Omental fat pad (tissue), 4 donors: ENCODE measurements around the gene RAB10. TPM values are rescaled to one million over a fixed set of nuclear protein-coding genes. Genes with fewer than 3 reads are reported as not detected.

Experiments used
- ATAC-seq: fragments of 150-250 bp; one replicate; pipeline ENCODE4 v1.9.1; 2016; ENCODE audit warnings: mild to moderate bottlenecking, moderate library complexity; ENCODE audit not compliant: low FRiP score
- DNase-seq: peaks from one replicate; pipeline ENCODE4 v3.0.0-alpha.2; 2019; ENCODE audit warnings: low spot score
- total RNA-seq, 4 donors: library from RNA; depleted of rRNA; stranded (reverse); fragments of >200 nt; gene quantifications; one replicate each; pipeline ENCODE4 v1.1.0, GENCODE V29; 2016
- TF ChIP-seq, protein P1 (sequence below), 3 donors: fragments of 450-650 bp; IDR thresholded peaks; one replicate each; pipeline ENCODE4 v1.5.1; 2016 to 2017; ENCODE audit warnings: antibody characterized with exemption in 3 of 3, mild to moderate bottlenecking in 3 of 3, moderate library complexity in 2 of 3

RAB10 gene
- total RNA-seq, 4 donors from 2014 or later, result 78.3 to 115 (median 86.1) TPM

DNA sequence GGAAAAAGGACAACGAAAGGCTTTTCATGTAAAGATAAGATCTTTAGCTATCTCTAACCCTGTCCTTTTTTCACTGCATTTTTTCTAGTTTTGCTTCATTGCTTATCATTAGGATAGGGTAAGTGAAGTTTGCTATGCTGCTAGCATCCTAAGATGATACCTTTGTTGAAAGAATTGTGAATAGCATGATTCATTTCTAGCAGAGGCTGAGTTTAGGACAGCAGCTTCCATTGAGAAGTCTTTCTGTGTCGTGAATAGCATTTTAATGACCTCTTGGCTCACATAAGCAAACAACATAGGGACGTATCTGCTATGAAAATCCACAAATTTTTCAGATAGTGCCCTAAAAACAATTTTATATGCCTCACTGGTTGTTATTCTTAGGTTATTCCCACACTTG, 102.6 kb downstream of the RAB10 start:
- TF ChIP-seq, protein P1, sequence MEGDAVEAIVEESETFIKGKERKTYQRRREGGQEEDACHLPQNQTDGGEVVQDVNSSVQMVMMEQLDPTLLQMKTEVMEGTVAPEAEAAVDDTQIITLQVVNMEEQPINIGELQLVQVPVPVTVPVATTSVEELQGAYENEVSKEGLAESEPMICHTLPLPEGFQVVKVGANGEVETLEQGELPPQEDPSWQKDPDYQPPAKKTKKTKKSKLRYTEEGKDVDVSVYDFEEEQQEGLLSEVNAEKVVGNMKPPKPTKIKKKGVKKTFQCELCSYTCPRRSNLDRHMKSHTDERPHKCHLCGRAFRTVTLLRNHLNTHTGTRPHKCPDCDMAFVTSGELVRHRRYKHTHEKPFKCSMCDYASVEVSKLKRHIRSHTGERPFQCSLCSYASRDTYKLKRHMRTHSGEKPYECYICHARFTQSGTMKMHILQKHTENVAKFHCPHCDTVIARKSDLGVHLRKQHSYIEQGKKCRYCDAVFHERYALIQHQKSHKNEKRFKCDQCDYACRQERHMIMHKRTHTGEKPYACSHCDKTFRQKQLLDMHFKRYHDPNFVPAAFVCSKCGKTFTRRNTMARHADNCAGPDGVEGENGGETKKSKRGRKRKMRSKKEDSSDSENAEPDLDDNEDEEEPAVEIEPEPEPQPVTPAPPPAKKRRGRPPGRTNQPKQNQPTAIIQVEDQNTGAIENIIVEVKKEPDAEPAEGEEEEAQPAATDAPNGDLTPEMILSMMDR (IDR thresholded peaks at IDR 0.05), result no peak
- no peak for DNase-seq
- ATAC-seq, result no peak

DNA sequence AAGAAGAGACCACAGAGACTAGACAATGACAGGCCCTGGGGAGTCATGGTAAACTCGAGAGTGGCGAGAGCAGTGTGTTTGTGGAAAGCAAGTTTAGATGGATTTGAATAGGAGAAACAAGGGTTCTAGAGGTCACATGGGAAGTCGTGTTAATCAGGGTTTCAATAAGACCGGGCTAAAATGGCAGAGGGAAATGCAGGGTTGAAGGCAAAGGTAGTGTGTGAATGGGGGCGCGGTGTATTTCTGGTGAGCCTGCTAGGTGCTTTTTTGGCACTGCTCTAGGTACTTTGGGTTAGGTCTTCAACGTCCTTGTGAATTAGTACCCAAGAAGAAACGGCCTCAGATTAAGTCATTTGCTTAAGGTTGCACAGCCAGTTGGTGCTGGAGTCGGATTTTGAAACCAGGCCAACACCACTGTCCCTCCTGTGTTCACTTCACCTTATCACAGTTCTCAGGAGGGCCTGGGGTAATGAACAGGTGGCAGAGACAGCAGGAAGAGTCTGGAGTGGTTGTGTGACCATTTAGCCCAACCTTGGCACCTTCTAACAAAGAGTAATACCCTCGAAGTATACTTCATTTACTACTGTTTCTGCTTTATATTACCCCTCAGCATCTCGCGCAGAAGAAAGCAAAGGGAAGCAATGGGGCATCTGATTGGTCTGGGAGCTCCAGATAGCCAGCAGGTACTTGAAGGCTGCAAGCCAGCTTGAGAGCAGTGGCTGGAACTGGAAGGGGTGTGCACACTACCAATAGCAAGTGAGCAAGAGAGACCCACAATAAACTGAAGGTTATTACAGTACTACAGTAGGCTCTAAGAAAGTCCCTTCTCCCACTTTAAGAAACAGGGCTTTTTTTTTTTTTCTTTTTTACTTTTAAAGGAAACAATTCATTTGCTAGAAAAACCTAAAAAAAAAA, 105.6 kb downstream of the RAB10 start:
- TF ChIP-seq, protein P1 (IDR thresholded peaks at IDR 0.05), result no peak
- DNase-seq (no peak), ATAC-seq (peak; percentile 41)

DNA sequence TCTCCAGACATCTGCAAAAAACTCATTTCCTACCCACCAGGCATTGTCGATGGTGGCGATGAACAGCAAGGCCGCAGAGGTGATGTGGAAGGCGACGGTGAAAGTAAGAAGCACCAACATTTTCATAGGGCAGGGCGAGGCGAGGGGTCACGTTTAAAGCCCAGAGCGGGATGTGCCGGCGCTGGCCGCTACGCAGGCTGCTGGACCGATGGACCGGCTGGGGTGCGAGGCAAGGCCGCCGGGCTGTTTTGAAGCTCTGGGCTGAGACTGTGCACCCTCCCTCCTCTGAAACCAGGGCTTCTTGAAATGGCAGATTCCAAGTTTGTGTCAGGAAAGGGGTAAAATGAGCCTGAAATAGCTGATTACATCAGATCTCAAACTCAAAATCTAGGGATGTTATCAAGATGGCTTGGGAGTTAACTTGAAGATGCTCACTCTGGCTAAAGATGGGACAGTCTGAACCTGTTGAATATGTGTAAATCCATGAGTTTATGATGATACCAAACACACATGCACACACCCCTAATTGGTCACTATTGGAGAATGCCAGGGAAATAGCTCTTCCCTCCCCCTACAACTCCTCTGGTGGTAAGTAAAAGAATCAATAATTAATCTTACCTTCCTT, 107.4 kb downstream of the RAB10 start:
- no peak for DNase-seq

DNA sequence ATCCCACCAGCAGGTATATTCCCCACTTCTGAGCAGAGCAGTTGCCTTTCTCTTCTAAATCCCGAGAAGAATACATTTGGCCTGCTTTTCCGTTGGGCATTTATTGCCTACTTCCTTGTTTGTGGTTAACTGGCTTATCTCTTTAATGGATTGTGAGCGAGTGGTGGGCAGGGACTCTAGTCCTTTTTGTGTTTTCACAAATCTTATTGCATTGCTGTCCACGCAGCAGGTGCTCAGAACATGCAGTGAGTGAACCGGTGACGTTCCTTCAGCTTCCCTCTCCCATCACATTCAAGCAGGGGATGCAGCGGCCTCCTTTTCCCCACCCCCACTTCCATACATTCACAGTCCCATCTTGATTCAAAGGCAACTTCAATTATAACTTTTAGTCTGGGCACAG, 110.1 kb downstream of the RAB10 start:
- TF ChIP-seq, protein P1 (IDR thresholded peaks at IDR 0.05), result no peak
- DNase-seq, result no peak
- no peak for ATAC-seq

More for the DNA sequence above, 107.4 kb downstream of the RAB10 start:
- ATAC-seq, result no peak
- TF ChIP-seq, protein P1 (IDR thresholded peaks at IDR 0.05), result no peak

- TF ChIP-seq, protein P1 (IDR thresholded peaks at IDR 0.05), result peak in 2 of 3 donors; percentile 6 to 41
- ATAC-seq (no peak), DNase-seq (no peak)
These were observed 111.2 kb downstream of the RAB10 start for GRCh38 chr2:26144953-26145680.

GRCh38 chr2:26148501-26148900, 114.6 kb downstream of the RAB10 start:
- DNase-seq (no peak), ATAC-seq (no peak)
- TF ChIP-seq, protein P1 (IDR thresholded peaks at IDR 0.05), result no peak
